WTC11 (cell line): ENCODE measurements around the gene BMPR1B. TPM values are rescaled to one million over a fixed set of nuclear protein-coding genes. Genes with fewer than 3 reads are reported as not detected.
A peak's percentile ranks its signal among the peaks of the same experiment; 100 is the strongest.

Source experiments
- ATAC-seq: fragments of 200-7000 bp; cut with Tn5 transposase; 2 replicates; pipeline ENCODE4 v1.10.0; 2021; ENCODE audit warnings: mild to moderate bottlenecking, moderate library complexity
- CTCF ChIA-PET: fragments of 300-600 bp; sonication (Branson Sonifier 250); formaldehyde crosslinking; loops from one replicate; lab custom pipeline; 2021; ENCODE audit warnings: antibody characterized with exemption; lab: Charles Lee
- POLR2A ChIA-PET: fragments of 350-600 bp; sonication (Branson Sonifier 250); formaldehyde crosslinking; loops from one replicate; lab custom pipeline; 2021; ENCODE audit warnings: antibody characterized with exemption; lab: Charles Lee
- DNase-seq: peaks from one replicate; pipeline ENCODE4 v3.0.0; 2021; ENCODE audit warnings: low spot score
- H3K27ac Mint-ChIP-seq: 2 replicates; pipeline ENCODE4 v1.8.0; 2021; ENCODE audit warnings: mixed read lengths
- H3K27me3 Mint-ChIP-seq: 2 replicates; pipeline ENCODE4 v1.8.0; 2021; ENCODE audit warnings: low read depth, mild to moderate bottlenecking, moderate library complexity, mixed read lengths
- H3K36me3 Mint-ChIP-seq: 2 replicates; pipeline ENCODE4 v1.8.0; 2021; ENCODE audit warnings: mixed read lengths
- H3K4me1 Mint-ChIP-seq: 2 replicates; pipeline ENCODE4 v1.8.0; 2022; ENCODE audit warnings: mixed read lengths
- H3K4me3 Mint-ChIP-seq: 2 replicates; pipeline ENCODE4 v1.8.0; 2021; ENCODE audit warnings: mild to moderate bottlenecking, moderate library complexity, mixed read lengths
- H3K9me3 Mint-ChIP-seq: 2 replicates; pipeline ENCODE4 v1.8.0; 2021; ENCODE audit warnings: mixed read lengths
- JAZF1 ChIP-seq: fragments of 250-450 bp; sonication (Bioruptor Pico); IDR thresholded peaks from 2 replicates; pipeline ENCODE4 v1.9.0; 2021; ENCODE audit warnings: moderate library complexity, mild to moderate bottlenecking, inconsistent platforms
- JUN ChIP-seq: sonication (generic); formaldehyde crosslinking; IDR thresholded peaks from 2 replicates; pipeline ENCODE4 v1.8.0; 2023; ENCODE audit warnings: mild to moderate bottlenecking, missing genetic modification reagents
- MXD4 ChIP-seq: fragments of 250-450 bp; sonication (Bioruptor Pico); IDR thresholded peaks from 2 replicates; pipeline ENCODE4 v1.8.0; 2021; ENCODE audit warnings: mild to moderate bottlenecking, moderate library complexity, borderline replicate concordance
- MYBL2 ChIP-seq: sonication (generic); formaldehyde crosslinking; IDR thresholded peaks from 2 replicates; pipeline ENCODE4 v1.8.1; 2023; ENCODE audit warnings: mild to moderate bottlenecking, moderate library complexity, missing genetic modification reagents
- NFE2L1 ChIP-seq: sonication (generic); formaldehyde crosslinking; IDR thresholded peaks from 2 replicates; pipeline ENCODE4 v1.8.1; 2023; ENCODE audit warnings: missing genetic modification reagents
- SP1 ChIP-seq: sonication (generic); formaldehyde crosslinking; conservative IDR thresholded peaks from 2 replicates; pipeline ENCODE4 v1.8.1; 2022; ENCODE audit warnings: missing genetic modification reagents
- TEAD4 ChIP-seq: sonication (generic); formaldehyde crosslinking; IDR thresholded peaks from 2 replicates; pipeline ENCODE4 v1.8.0; 2022; ENCODE audit warnings: mild to moderate bottlenecking, missing genetic modification reagents
- ZNF138 ChIP-seq: sonication (generic); formaldehyde crosslinking; conservative IDR thresholded peaks from 2 replicates; pipeline ENCODE4 v1.8.1; 2022; ENCODE audit warnings: mild to moderate bottlenecking, moderate library complexity, missing genetic modification reagents
- ZNF317 ChIP-seq: sonication (generic); formaldehyde crosslinking; IDR thresholded peaks from 2 replicates; pipeline ENCODE4 v1.8.1; 2023; ENCODE audit warnings: low read depth, mild to moderate bottlenecking, moderate library complexity, missing genetic modification reagents, borderline replicate concordance
- total RNA-seq: library from RNA; stranded (reverse); gene quantifications from 3 replicates; pipeline ENCODE4 v1.2.3, GENCODE V29; 2021
- TF ChIP-seq, protein P1 (sequence below): sonication (generic); formaldehyde crosslinking; IDR thresholded peaks from 2 replicates; pipeline ENCODE4 v1.8.1; 2022; ENCODE audit warnings: missing genetic modification reagents, borderline replicate concordance
- TF ChIP-seq, protein P2 (sequence below): fragments of 250-450 bp; sonication (Bioruptor Pico); IDR thresholded peaks from 2 replicates; pipeline ENCODE4 v2.1.2; 2022; ENCODE audit warnings: mild to moderate bottlenecking, moderate library complexity
- TF ChIP-seq, protein P3 (sequence below): sonication (generic); formaldehyde crosslinking; IDR thresholded peaks from 2 replicates; pipeline ENCODE4 v1.8.0; 2022; ENCODE audit warnings: mild to moderate bottlenecking, missing genetic modification reagents
- TF ChIP-seq, protein P4 (sequence below): sonication (generic); formaldehyde crosslinking; IDR thresholded peaks from 2 replicates; pipeline ENCODE4 v1.8.1; 2023; ENCODE audit warnings: mild to moderate bottlenecking, missing genetic modification reagents, moderate library complexity
- TF ChIP-seq, protein P5 (sequence below): fragments of 250-450 bp; sonication (Bioruptor Pico); IDR thresholded peaks from 2 replicates; pipeline ENCODE4 v1.9.0; 2021; ENCODE audit warnings: mild to moderate bottlenecking
- TF ChIP-seq, protein P6 (sequence below): sonication (generic); formaldehyde crosslinking; IDR thresholded peaks from 2 replicates; pipeline ENCODE4 v1.8.1; 2023; ENCODE audit warnings: mild to moderate bottlenecking, missing genetic modification reagents, moderate library complexity
- TF ChIP-seq, protein P7 (sequence below): sonication (generic); formaldehyde crosslinking; IDR thresholded peaks from 2 replicates; pipeline ENCODE4 v1.8.1; 2022; ENCODE audit warnings: low read depth, mild to moderate bottlenecking, moderate library complexity, missing genetic modification reagents, borderline replicate concordance
- TF ChIP-seq, protein P8 (sequence below): sonication (generic); formaldehyde crosslinking; IDR thresholded peaks from 2 replicates; pipeline ENCODE4 v1.8.1; 2022; ENCODE audit warnings: mild to moderate bottlenecking, missing genetic modification reagents, moderate library complexity, borderline replicate concordance

The BMPR1B gene
- total RNA-seq, 1 experiment from 2014 or later: 0.77 TPM

DNA sequence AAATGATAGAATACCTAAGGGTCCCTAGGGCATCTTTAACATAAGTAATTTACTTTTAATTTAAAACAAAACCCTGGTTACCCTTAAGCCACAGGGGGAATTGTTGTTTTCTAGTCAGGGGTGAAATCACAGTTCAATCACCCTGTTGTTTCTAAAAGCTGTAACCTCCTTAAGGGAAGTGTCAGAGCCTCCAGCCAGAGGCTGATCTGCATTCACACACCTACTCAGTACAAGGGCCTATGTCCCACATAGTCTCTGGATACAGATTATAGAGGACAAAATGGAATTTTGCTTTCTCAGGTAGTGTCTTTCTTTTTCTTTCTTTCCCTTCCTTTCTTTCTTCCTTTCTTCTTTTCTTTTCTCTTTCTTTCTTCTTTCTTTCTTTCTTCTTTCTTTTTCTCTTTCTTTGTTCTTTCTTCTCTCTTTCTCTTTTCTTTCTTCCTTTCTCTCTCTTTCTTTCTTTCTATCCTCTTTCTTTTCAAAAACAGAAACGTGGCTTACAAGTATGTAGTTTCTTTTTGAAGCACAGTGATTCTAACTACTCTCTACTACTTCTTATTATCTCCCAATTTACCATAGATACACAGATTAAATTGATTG is 31.1 kb upstream of the BMPR1B start:
- Mint-ChIP-seq H3K4me3 (no peak overlapping the region), H3K36me3 (no peaks in the 10 kb centered on the region), H3K9me3 (no peaks in the 10 kb centered on the region), H3K27ac (no peak overlapping the region), H3K4me1 (peaks cover 10% of the 10 kb centered on the region), H3K27me3 (peaks cover 3% of the 10 kb centered on the region; the same call in 1 of the 2 replicates)
- TF ChIP-seq TEAD4 (no peak), JUN (no peak), JAZF1 (CRISPR knock-in tag) (no peak), MYBL2 (no peak), ZNF317 (no peak), SP1 (CRISPR knock-in tag) (no peak), ZNF138 (CRISPR knock-in tag) (no peak), MXD4 (CRISPR knock-in tag) (no peak), NFE2L1 (CRISPR knock-in tag) (no peak)
- TF ChIP-seq, protein P1, sequence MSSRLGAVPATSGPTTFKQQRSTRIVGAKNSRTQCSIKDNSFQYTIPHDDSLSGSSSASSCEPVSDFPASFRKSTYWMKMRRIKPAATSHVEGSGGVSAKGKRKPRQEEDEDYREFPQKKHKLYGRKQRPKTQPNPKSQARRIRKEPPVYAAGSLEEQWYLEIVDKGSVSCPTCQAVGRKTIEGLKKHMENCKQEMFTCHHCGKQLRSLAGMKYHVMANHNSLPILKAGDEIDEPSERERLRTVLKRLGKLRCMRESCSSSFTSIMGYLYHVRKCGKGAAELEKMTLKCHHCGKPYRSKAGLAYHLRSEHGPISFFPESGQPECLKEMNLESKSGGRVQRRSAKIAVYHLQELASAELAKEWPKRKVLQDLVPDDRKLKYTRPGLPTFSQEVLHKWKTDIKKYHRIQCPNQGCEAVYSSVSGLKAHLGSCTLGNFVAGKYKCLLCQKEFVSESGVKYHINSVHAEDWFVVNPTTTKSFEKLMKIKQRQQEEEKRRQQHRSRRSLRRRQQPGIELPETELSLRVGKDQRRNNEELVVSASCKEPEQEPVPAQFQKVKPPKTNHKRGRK (CRISPR knock-in tag): no peak
- TF ChIP-seq, protein P2, sequence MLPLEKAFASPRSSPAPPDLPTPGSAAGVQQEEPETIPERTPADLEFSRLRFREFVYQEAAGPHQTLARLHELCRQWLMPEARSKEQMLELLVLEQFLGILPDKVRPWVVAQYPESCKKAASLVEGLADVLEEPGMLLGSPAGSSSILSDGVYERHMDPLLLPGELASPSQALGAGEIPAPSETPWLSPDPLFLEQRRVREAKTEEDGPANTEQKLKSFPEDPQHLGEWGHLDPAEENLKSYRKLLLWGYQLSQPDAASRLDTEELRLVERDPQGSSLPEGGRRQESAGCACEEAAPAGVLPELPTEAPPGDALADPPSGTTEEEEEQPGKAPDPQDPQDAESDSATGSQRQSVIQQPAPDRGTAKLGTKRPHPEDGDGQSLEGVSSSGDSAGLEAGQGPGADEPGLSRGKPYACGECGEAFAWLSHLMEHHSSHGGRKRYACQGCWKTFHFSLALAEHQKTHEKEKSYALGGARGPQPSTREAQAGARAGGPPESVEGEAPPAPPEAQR (CRISPR knock-in tag): no peak
- TF ChIP-seq, protein P3, sequence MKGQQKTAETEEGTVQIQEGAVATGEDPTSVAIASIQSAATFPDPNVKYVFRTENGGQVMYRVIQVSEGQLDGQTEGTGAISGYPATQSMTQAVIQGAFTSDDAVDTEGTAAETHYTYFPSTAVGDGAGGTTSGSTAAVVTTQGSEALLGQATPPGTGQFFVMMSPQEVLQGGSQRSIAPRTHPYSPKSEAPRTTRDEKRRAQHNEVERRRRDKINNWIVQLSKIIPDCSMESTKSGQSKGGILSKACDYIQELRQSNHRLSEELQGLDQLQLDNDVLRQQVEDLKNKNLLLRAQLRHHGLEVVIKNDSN (CRISPR knock-in tag): no peak
- TF ChIP-seq, protein P4, sequence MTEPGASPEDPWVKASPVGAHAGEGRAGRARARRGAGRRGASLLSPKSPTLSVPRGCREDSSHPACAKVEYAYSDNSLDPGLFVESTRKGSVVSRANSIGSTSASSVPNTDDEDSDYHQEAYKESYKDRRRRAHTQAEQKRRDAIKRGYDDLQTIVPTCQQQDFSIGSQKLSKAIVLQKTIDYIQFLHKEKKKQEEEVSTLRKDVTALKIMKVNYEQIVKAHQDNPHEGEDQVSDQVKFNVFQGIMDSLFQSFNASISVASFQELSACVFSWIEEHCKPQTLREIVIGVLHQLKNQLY: no peak
- TF ChIP-seq, protein P5, sequence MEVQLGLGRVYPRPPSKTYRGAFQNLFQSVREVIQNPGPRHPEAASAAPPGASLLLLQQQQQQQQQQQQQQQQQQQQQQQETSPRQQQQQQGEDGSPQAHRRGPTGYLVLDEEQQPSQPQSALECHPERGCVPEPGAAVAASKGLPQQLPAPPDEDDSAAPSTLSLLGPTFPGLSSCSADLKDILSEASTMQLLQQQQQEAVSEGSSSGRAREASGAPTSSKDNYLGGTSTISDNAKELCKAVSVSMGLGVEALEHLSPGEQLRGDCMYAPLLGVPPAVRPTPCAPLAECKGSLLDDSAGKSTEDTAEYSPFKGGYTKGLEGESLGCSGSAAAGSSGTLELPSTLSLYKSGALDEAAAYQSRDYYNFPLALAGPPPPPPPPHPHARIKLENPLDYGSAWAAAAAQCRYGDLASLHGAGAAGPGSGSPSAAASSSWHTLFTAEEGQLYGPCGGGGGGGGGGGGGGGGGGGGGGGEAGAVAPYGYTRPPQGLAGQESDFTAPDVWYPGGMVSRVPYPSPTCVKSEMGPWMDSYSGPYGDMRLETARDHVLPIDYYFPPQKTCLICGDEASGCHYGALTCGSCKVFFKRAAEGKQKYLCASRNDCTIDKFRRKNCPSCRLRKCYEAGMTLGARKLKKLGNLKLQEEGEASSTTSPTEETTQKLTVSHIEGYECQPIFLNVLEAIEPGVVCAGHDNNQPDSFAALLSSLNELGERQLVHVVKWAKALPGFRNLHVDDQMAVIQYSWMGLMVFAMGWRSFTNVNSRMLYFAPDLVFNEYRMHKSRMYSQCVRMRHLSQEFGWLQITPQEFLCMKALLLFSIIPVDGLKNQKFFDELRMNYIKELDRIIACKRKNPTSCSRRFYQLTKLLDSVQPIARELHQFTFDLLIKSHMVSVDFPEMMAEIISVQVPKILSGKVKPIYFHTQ (CRISPR knock-in tag): no peak
- TF ChIP-seq, protein P6, sequence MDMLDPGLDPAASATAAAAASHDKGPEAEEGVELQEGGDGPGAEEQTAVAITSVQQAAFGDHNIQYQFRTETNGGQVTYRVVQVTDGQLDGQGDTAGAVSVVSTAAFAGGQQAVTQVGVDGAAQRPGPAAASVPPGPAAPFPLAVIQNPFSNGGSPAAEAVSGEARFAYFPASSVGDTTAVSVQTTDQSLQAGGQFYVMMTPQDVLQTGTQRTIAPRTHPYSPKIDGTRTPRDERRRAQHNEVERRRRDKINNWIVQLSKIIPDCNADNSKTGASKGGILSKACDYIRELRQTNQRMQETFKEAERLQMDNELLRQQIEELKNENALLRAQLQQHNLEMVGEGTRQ: no peak
- TF ChIP-seq, protein P7, sequence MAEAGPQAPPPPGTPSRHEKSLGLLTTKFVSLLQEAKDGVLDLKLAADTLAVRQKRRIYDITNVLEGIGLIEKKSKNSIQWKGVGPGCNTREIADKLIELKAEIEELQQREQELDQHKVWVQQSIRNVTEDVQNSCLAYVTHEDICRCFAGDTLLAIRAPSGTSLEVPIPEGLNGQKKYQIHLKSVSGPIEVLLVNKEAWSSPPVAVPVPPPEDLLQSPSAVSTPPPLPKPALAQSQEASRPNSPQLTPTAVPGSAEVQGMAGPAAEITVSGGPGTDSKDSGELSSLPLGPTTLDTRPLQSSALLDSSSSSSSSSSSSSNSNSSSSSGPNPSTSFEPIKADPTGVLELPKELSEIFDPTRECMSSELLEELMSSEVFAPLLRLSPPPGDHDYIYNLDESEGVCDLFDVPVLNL (CRISPR knock-in tag): no peak
- TF ChIP-seq, protein P8, sequence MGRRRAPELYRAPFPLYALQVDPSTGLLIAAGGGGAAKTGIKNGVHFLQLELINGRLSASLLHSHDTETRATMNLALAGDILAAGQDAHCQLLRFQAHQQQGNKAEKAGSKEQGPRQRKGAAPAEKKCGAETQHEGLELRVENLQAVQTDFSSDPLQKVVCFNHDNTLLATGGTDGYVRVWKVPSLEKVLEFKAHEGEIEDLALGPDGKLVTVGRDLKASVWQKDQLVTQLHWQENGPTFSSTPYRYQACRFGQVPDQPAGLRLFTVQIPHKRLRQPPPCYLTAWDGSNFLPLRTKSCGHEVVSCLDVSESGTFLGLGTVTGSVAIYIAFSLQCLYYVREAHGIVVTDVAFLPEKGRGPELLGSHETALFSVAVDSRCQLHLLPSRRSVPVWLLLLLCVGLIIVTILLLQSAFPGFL: no peak
- peak; percentile 68 for ATAC-seq
- ChIA-PET CTCF (no interaction called here), POLR2A (no interaction called here)
- DNase-seq: no peak
